Liver (tissue), 9 donors: ENCODE results near the gene COL23A1. TPM values are rescaled to one million over a fixed set of nuclear protein-coding genes. Genes with fewer than 3 reads are reported as not detected.
"Not testable (repeated sequence)": the region's sequence is repeated elsewhere in the genome, so short reads cannot be mapped to it uniquely, and the experiment has no call there.

ENCODE experiments used
- DNase-seq: peaks from one replicate; pipeline ENCODE4 v3.0.0-alpha.2; 2017; ENCODE audit warnings: low spot score
- H3K27ac ChIP-seq, 2 donors: one replicate each; pipeline ENCODE4 v1.7.0; 2013; ENCODE audit warnings: inconsistent platforms in 2 of 2, low read length in 2 of 2, control low read depth in 1 of 2, low read depth in 1 of 2, mild to moderate bottlenecking in 1 of 2
- H3K27me3 ChIP-seq, 4 donors: one replicate each; pipeline versions ENCODE4 v1.6.1 to v1.7.0; 2013; ENCODE audit warnings: low read length in 3 of 4, inconsistent platforms in 1 of 4, mild to moderate bottlenecking in 1 of 4, moderate library complexity in 1 of 4; ENCODE audit not compliant: control insufficient read depth in 4 of 4, insufficient read depth in 4 of 4
- H3K36me3 ChIP-seq, 4 donors: one replicate each; pipeline versions ENCODE4 v1.6.1 to v1.7.0; 2013; ENCODE audit warnings: low read length in 3 of 4, mild to moderate bottlenecking in 3 of 4, low read depth in 1 of 4, moderate library complexity in 1 of 4; ENCODE audit not compliant: control insufficient read depth in 4 of 4, insufficient read depth in 3 of 4
- H3K4me1 ChIP-seq, 4 donors: one replicate each; pipeline versions ENCODE4 v1.6.1 to v1.7.0; 2013; ENCODE audit warnings: low read length in 3 of 4, mild to moderate bottlenecking in 3 of 4, moderate library complexity in 1 of 4; ENCODE audit not compliant: control insufficient read depth in 4 of 4, insufficient read depth in 4 of 4
- H3K4me3 ChIP-seq, 3 donors: one replicate each; pipeline versions ENCODE4 v1.6.1 to v1.7.0; 2013; ENCODE audit warnings: low read length in 3 of 3, control low read depth in 1 of 3, low read depth in 1 of 3, mild to moderate bottlenecking in 1 of 3
- H3K9ac ChIP-seq, 2 donors: one replicate each; pipeline ENCODE4 v1.7.0; 2013; ENCODE audit warnings: low read length in 2 of 2, mild to moderate bottlenecking in 2 of 2, moderate library complexity in 2 of 2, control low read depth in 1 of 2, low read depth in 1 of 2
- H3K9me3 ChIP-seq, 4 donors: one replicate each; pipeline versions ENCODE4 v1.6.1 to v1.7.0; 2013; ENCODE audit warnings: low read length in 3 of 4; ENCODE audit not compliant: control insufficient read depth in 4 of 4
- ATF3 ChIP-seq: IDR thresholded peaks from 2 replicates; pipeline ENCODE4 v1.6.1; 2016; ENCODE audit warnings: antibody characterized with exemption
- CTCF ChIP-seq: fragments of 150-350 bp; IDR thresholded peaks from 2 replicates; pipeline ENCODE4 v1.5.1; 2017; ENCODE audit warnings: improper control_type of control experiment, low read depth, low read length; ENCODE audit not compliant: missing input control
- EGR1 ChIP-seq, 2 donors: IDR thresholded peaks; 2 replicates each; pipeline ENCODE4 v1.6.1; 2016 to 2018; ENCODE audit warnings: antibody characterized with exemption in 2 of 2, low read depth in 2 of 2
- FOXA1 ChIP-seq: IDR thresholded peaks from 2 replicates; pipeline ENCODE4 v1.6.1; 2016; ENCODE audit warnings: antibody characterized with exemption
- GABPA ChIP-seq, 2 donors: IDR thresholded peaks in 1 of 2; conservative IDR thresholded peaks in 1 of 2; 2 replicates each; pipeline ENCODE4 v1.6.1; 2016; ENCODE audit warnings: antibody characterized with exemption in 2 of 2, mild to moderate bottlenecking in 1 of 2, moderate library complexity in 1 of 2
- MAX ChIP-seq: IDR thresholded peaks from 2 replicates; pipeline ENCODE4 v1.6.1; 2016; ENCODE audit warnings: antibody characterized with exemption
- NR2F2 ChIP-seq: IDR thresholded peaks from 2 replicates; pipeline ENCODE4 v1.6.1; 2016; ENCODE audit warnings: antibody characterized with exemption
- RAD21 ChIP-seq, 2 donors: IDR thresholded peaks; 2 replicates each; pipeline ENCODE4 v1.6.1; 2016; ENCODE audit warnings: antibody characterized with exemption in 2 of 2, mild to moderate bottlenecking in 2 of 2
- REST ChIP-seq: IDR thresholded peaks from 2 replicates; pipeline ENCODE4 v1.6.1; 2016; ENCODE audit warnings: antibody characterized with exemption, mild to moderate bottlenecking
- RXRA ChIP-seq, 2 donors: IDR thresholded peaks; 2 replicates each; pipeline ENCODE4 v1.6.1; 2017 to 2018; ENCODE audit warnings: antibody characterized with exemption in 2 of 2, mild to moderate bottlenecking in 1 of 2
- SP1 ChIP-seq: IDR thresholded peaks from 2 replicates; pipeline ENCODE4 v1.6.1; 2018; ENCODE audit warnings: antibody characterized with exemption, mild to moderate bottlenecking
- TAF1 ChIP-seq: conservative IDR thresholded peaks from 2 replicates; pipeline ENCODE4 v1.6.1; 2016; ENCODE audit warnings: antibody characterized with exemption, mild to moderate bottlenecking
- YY1 ChIP-seq: IDR thresholded peaks from 2 replicates; pipeline ENCODE4 v1.6.1; 2016; ENCODE audit warnings: antibody characterized with exemption, mild to moderate bottlenecking
- ZBTB33 ChIP-seq: IDR thresholded peaks from 2 replicates; pipeline ENCODE4 v1.6.1; 2016; ENCODE audit warnings: antibody characterized with exemption
- WGBS: extraction: QIAGEN DNeasy Blood & Tissue Kit; methylation state at CpG from one replicate; pipeline ENCODE4 v1.1.7; 2013; 5-methylcytosine and 5-hydroxymethylcytosine counted together
- polyA plus RNA-seq, 2 donors: library from polyadenylated mRNA; stranded (reverse) in 1 of 2; unstranded in 1 of 2; fragments of 200-250 nt in 1 of 2; fragments of >200 nt in 1 of 2; fragmentation: Nextera tagmentation in 1 of 2; extraction: Ambion mirVana in 1 of 2; gene quantifications; one replicate each; pipeline versions ENCODE4 v1.2.1 to v1.2.3, GENCODE V29; 2013 to 2015
- total RNA-seq, 2 donors: library from RNA; depleted of rRNA; stranded (reverse); fragments of >200 nt; gene quantifications; one replicate each; pipeline ENCODE4 v1.2.3, GENCODE V29; 2014
- donor health status: healthy.
- donor health status: healthy.
- donor health status: healthy.
- donor health status: healthy.
- donor health status: healthy.

Gene COL23A1
- total and polyA plus RNA-seq, 4 donors: 0.08 to 1.4 (median 0.27) TPM

DNA sequence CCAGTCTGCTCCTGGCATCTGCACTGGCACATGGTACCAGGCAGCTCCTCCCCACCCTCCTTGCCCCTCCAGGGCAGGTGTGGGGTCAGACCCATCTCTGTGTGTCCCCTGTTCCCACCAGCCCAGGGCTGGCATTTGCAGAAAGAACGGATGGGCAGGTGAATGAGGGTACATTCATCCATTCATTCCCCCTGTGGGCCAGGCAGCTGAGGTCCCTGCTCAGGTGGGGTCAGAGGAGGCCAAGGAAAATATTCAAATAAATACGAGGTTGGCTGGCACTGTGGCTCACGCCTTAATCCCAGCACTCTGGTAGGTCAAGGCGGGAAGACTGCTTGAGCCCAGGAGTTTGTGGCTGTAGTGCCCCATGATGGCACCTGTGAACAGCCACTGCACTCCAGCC lies 332.5 kb downstream of the COL23A1 start:
- no peak overlapping the region for H3K4me3 ChIP-seq
- DNase-seq: no peak
- no peak overlapping the region for H3K9ac ChIP-seq

DNA sequence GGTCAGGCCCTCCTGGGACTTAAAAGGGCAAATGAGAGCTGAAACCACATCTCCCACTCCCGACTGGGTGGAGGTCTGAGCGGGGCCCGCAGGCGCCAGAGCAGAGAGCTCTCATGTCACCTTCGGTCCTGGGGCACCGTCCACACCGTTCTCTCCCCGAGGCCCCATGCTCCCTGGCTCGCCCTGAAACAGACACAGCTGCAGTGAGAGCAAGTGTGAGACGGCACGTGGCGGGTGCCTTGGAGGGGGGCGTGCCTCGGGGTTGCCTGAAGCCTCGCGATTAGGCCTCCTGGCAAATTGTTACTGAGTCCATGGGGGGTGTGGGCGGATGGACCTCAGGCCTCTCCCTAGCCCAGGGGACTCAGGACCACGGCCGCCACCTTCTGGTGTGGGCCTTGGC lies 333.4 kb downstream of the COL23A1 start:
- Histone ChIP-seq H3K36me3 (no peaks in the 10 kb centered on the region), H3K27me3 (no peaks in the 10 kb centered on the region), H3K4me1 (no peaks in the 10 kb centered on the region), H3K9ac (no peak overlapping the region), H3K4me3 (no peak overlapping the region), H3K9me3 (no peaks in the 10 kb centered on the region), H3K27ac (no peak overlapping the region)
- no peak for DNase-seq
- TF ChIP-seq FOXA1 (no peak), CTCF (no peak), GABPA (IDR thresholded peaks at IDR 0.05 in 1 of 2, conservative IDR thresholded peaks at IDR 0.05 in 1 of 2) (no peak), NR2F2 (no peak), MAX (no peak), YY1 (no peak), SP1 (no peak), RXRA (IDR thresholded peaks at IDR 0.05) (no peak), TAF1 (no peak), REST (no peak), ATF3 (no peak), RAD21 (IDR thresholded peaks at IDR 0.05) (no peak), ZBTB33 (no peak), EGR1 (IDR thresholded peaks at IDR 0.05; ENCODE audit: low read depth in 2 of 2) (no peak)
- WGBS: 92% methylated on average over 19 of the region's 19 CpGs

More for the DNA sequence above, 332.5 kb downstream of the COL23A1 start:
- no peaks in the 10 kb centered on the region for H3K4me1 ChIP-seq
- WGBS: 85% methylated on average over 4 of the region's 4 CpGs
- H3K9me3 ChIP-seq: no peaks in the 10 kb centered on the region
- no peaks in the 10 kb centered on the region for H3K36me3 ChIP-seq
- H3K27ac ChIP-seq: no peak overlapping the region
- no peak for TF ChIP-seq FOXA1
- no peak for TF ChIP-seq SP1
- H3K27me3 ChIP-seq: no peaks in the 10 kb centered on the region

GRCh38 chr5:178253632-178254031 lies 336.6 kb downstream of the COL23A1 start:
- not testable (repeated sequence) for H3K36me3 ChIP-seq
- 84% methylated on average over 18 of the region's 18 CpGs for WGBS

More at GRCh38 chr5:178253632-178254031, 336.6 kb downstream of the COL23A1 start:
- not testable (repeated sequence) for H3K9me3 ChIP-seq, H3K27me3 ChIP-seq, H3K27ac ChIP-seq, DNase-seq, H3K9ac ChIP-seq, H3K4me3 ChIP-seq
- H3K4me1 ChIP-seq: peaks cover 0 to 11% (median 4%) of the 10 kb centered on the region in 4 donors
